ENCODE measurements around the gene ASF1B.
A peak's percentile ranks its signal among the peaks of the same experiment; 100 is the strongest.

The ASF1B gene

GRCh38 chr19:14081797-14082674, 54.4 kb downstream of the ASF1B start:
- peak; percentile 73 for DNase-seq

- DNase-seq, result peak; percentile 100
Observed at GRCh38 chr19:14080887-14081796, 55.2 kb downstream of the ASF1B start.

GRCh38 chr19:14078411-14078810, 58.0 kb downstream of the ASF1B start:
- DNase-seq, result no peak

- DNase-seq, result no peak
Observed at GRCh38 chr19:14073925-14074838, 62.2 kb downstream of the ASF1B start.

- peak; percentile 89 for DNase-seq
Observed at GRCh38 chr19:14073261-14073924, 63.0 kb downstream of the ASF1B start.

- DNase-seq, result peak; percentile 69
Observed at GRCh38 chr19:14072535-14073260, 63.7 kb downstream of the ASF1B start, which contains the start of gene MISP3. Gene MISP3, plus strand, starts transcription at chr19:14072786. Its CDS starts 524 bp downstream, at chr19:14073310.

- DNase-seq, result no peak
Observed at GRCh38 chr19:14070268-14071050, 65.9 kb downstream of the ASF1B start.

Measured in activated CD8-positive, alpha-beta memory T cell treated with anti-CD3 and anti-CD28 coated beads for 24 hours (primary cell).